WTC11 (cell line): Measurements from ENCODE around the gene ACTR3C. TPM values are rescaled to one million over a fixed set of nuclear protein-coding genes. Genes with fewer than 3 reads are reported as not detected.
A peak's percentile ranks its signal among the peaks of the same experiment; 100 is the strongest.

Experiments used
- ATAC-seq: fragments of 200-7000 bp; cut with Tn5 transposase; 2 replicates; pipeline ENCODE4 v1.10.0; 2021; ENCODE audit warnings: mild to moderate bottlenecking, moderate library complexity
- CTCF ChIA-PET: fragments of 300-600 bp; sonication (Branson Sonifier 250); formaldehyde crosslinking; loops from one replicate; lab custom pipeline; 2021; ENCODE audit warnings: antibody characterized with exemption; lab: Charles Lee
- POLR2A ChIA-PET: fragments of 350-600 bp; sonication (Branson Sonifier 250); formaldehyde crosslinking; loops from one replicate; lab custom pipeline; 2021; ENCODE audit warnings: antibody characterized with exemption; lab: Charles Lee
- DNase-seq: peaks from one replicate; pipeline ENCODE4 v3.0.0; 2021; ENCODE audit warnings: low spot score
- H3K27ac Mint-ChIP-seq: 2 replicates; pipeline ENCODE4 v1.8.0; 2021; ENCODE audit warnings: mixed read lengths
- H3K27me3 Mint-ChIP-seq: 2 replicates; pipeline ENCODE4 v1.8.0; 2021; ENCODE audit warnings: low read depth, mild to moderate bottlenecking, moderate library complexity, mixed read lengths
- H3K36me3 Mint-ChIP-seq: 2 replicates; pipeline ENCODE4 v1.8.0; 2021; ENCODE audit warnings: mixed read lengths
- H3K4me1 Mint-ChIP-seq: 2 replicates; pipeline ENCODE4 v1.8.0; 2022; ENCODE audit warnings: mixed read lengths
- H3K4me3 Mint-ChIP-seq: 2 replicates; pipeline ENCODE4 v1.8.0; 2021; ENCODE audit warnings: mild to moderate bottlenecking, moderate library complexity, mixed read lengths
- H3K9me3 Mint-ChIP-seq: 2 replicates; pipeline ENCODE4 v1.8.0; 2021; ENCODE audit warnings: mixed read lengths
- AFF4 ChIP-seq: sonication (generic); formaldehyde crosslinking; IDR thresholded peaks from 2 replicates; pipeline ENCODE4 v1.8.1; 2023; ENCODE audit warnings: mild to moderate bottlenecking, missing genetic modification reagents, borderline replicate concordance
- ATF6 ChIP-seq: sonication (generic); formaldehyde crosslinking; IDR thresholded peaks from 2 replicates; pipeline ENCODE4 v1.8.1; 2023; ENCODE audit warnings: mild to moderate bottlenecking, missing genetic modification reagents
- CBFB ChIP-seq: sonication (generic); formaldehyde crosslinking; IDR thresholded peaks from 2 replicates; pipeline ENCODE4 v1.8.1; 2022; ENCODE audit warnings: mild to moderate bottlenecking, low read depth, missing genetic modification reagents
- CREM ChIP-seq: sonication (generic); formaldehyde crosslinking; IDR thresholded peaks from 2 replicates; pipeline ENCODE4 v1.8.1; 2022; ENCODE audit warnings: mild to moderate bottlenecking, missing genetic modification reagents, moderate library complexity
- ELF4 ChIP-seq: sonication (generic); formaldehyde crosslinking; IDR thresholded peaks from 2 replicates; pipeline ENCODE4 v1.8.1; 2022; ENCODE audit warnings: low read depth, mild to moderate bottlenecking, moderate library complexity, missing genetic modification reagents
- ERG ChIP-seq: fragments of 250-450 bp; sonication (Bioruptor Pico); IDR thresholded peaks from 2 replicates; pipeline ENCODE4 v1.8.0; 2021; ENCODE audit warnings: mild to moderate bottlenecking
- ESRRA ChIP-seq: sonication (generic); formaldehyde crosslinking; IDR thresholded peaks from 2 replicates; pipeline ENCODE4 v1.8.1; 2022; ENCODE audit warnings: mild to moderate bottlenecking, missing genetic modification reagents, borderline replicate concordance
- ETV6 ChIP-seq: sonication (generic); formaldehyde crosslinking; IDR thresholded peaks from 2 replicates; pipeline ENCODE4 v1.8.1; 2022; ENCODE audit warnings: mild to moderate bottlenecking, missing genetic modification reagents
- FOXK1 ChIP-seq: sonication (generic); formaldehyde crosslinking; IDR thresholded peaks from 2 replicates; pipeline ENCODE4 v1.8.0; 2022; ENCODE audit warnings: mild to moderate bottlenecking, moderate library complexity, missing genetic modification reagents
- FOXP4 ChIP-seq: sonication (generic); formaldehyde crosslinking; IDR thresholded peaks from 2 replicates; pipeline ENCODE4 v1.8.0; 2022; ENCODE audit warnings: mild to moderate bottlenecking, missing genetic modification reagents
- HMGXB4 ChIP-seq: sonication (generic); formaldehyde crosslinking; IDR thresholded peaks from 2 replicates; pipeline ENCODE4 v1.8.1; 2023; ENCODE audit warnings: mild to moderate bottlenecking, moderate library complexity, missing genetic modification reagents
- IRF2 ChIP-seq: sonication (generic); formaldehyde crosslinking; IDR thresholded peaks from 2 replicates; pipeline ENCODE4 v1.8.0; 2022; ENCODE audit warnings: low read depth, missing genetic modification reagents, borderline replicate concordance
- MLX ChIP-seq: sonication (generic); formaldehyde crosslinking; IDR thresholded peaks from 2 replicates; pipeline ENCODE4 v1.8.1; 2023; ENCODE audit warnings: mild to moderate bottlenecking, missing genetic modification reagents, moderate library complexity
- MYBL2 ChIP-seq: sonication (generic); formaldehyde crosslinking; IDR thresholded peaks from 2 replicates; pipeline ENCODE4 v1.8.1; 2023; ENCODE audit warnings: mild to moderate bottlenecking, moderate library complexity, missing genetic modification reagents
- NFE2L1 ChIP-seq: sonication (generic); formaldehyde crosslinking; IDR thresholded peaks from 2 replicates; pipeline ENCODE4 v1.8.1; 2023; ENCODE audit warnings: missing genetic modification reagents
- NR2C2 ChIP-seq: sonication (generic); formaldehyde crosslinking; IDR thresholded peaks from 2 replicates; pipeline ENCODE4 v1.8.0; 2022; ENCODE audit warnings: mild to moderate bottlenecking, missing genetic modification reagents
- OVOL2 ChIP-seq: fragments of 250-450 bp; sonication (Bioruptor Pico); IDR thresholded peaks from 2 replicates; pipeline ENCODE4 v1.9.0; 2021; ENCODE audit warnings: mild to moderate bottlenecking, borderline replicate concordance
- PREB ChIP-seq: sonication (generic); formaldehyde crosslinking; IDR thresholded peaks from 2 replicates; pipeline ENCODE4 v1.8.1; 2022; ENCODE audit warnings: mild to moderate bottlenecking, missing genetic modification reagents, moderate library complexity, borderline replicate concordance
- PRRX2 ChIP-seq: fragments of 250-450 bp; sonication (Bioruptor Pico); IDR thresholded peaks from 2 replicates; pipeline ENCODE4 v1.8.0; 2021; ENCODE audit warnings: mild to moderate bottlenecking
- RELA ChIP-seq: sonication (generic); formaldehyde crosslinking; IDR thresholded peaks from 2 replicates; pipeline ENCODE4 v1.8.1; 2022; ENCODE audit warnings: missing genetic modification reagents, mild to moderate bottlenecking, borderline replicate concordance
- SMAD3 ChIP-seq: sonication (generic); formaldehyde crosslinking; IDR thresholded peaks from 2 replicates; pipeline ENCODE4 v1.8.0; 2022; ENCODE audit warnings: missing genetic modification reagents, mild to moderate bottlenecking, borderline replicate concordance
- SOX15 ChIP-seq: fragments of 250-450 bp; sonication (Bioruptor Pico); IDR thresholded peaks from 2 replicates; pipeline ENCODE4 v1.9.0; 2021; ENCODE audit warnings: mild to moderate bottlenecking
- ZBTB21 ChIP-seq: sonication (generic); formaldehyde crosslinking; IDR thresholded peaks from 2 replicates; pipeline ENCODE4 v1.8.1; 2023; ENCODE audit warnings: mild to moderate bottlenecking, missing genetic modification reagents, borderline replicate concordance
- ZNF396 ChIP-seq: fragments of 250-450 bp; sonication (Bioruptor Pico); IDR thresholded peaks from 2 replicates; pipeline ENCODE4 v1.8.0; 2021; ENCODE audit warnings: mild to moderate bottlenecking, moderate library complexity, borderline replicate concordance
- total RNA-seq: library from RNA; stranded (reverse); gene quantifications from 3 replicates; pipeline ENCODE4 v1.2.3, GENCODE V29; 2021

Gene ACTR3C
- total RNA-seq, 1 experiment from 2014 or later: 1.4 TPM

GRCh38 chr7:150329331-150330120, 6.2 kb upstream of the ACTR3C start (continued):
- TF ChIP-seq CBFB (no peak), RELA (CRISPR knock-in tag) (no peak), AFF4 (CRISPR knock-in tag) (no peak), MYBL2 (CRISPR knock-in tag) (0 out of 2 replicates have a peak, but pooled peaks have one; percentile 30), SOX15 (CRISPR knock-in tag) (no peak), NR2C2 (CRISPR knock-in tag) (no peak), CREM (CRISPR knock-in tag) (0 out of 2 replicates have a peak, but pooled peaks have one; percentile 17), ZNF396 (CRISPR knock-in tag) (no peak), IRF2 (no peak), SMAD3 (CRISPR knock-in tag) (0 out of 2 replicates have a peak, but pooled peaks have one; percentile 20)
- TF ChIP-seq, all 79 proteins: peak for 6

GRCh38 chr7:150327308-150327707, 4.0 kb upstream of the ACTR3C start:
- Mint-ChIP-seq H3K27me3 (peaks cover 6% of the 10 kb centered on the region), H3K27ac (no peak overlapping the region), H3K9me3 (no peaks in the 10 kb centered on the region), H3K4me1 (peaks cover 58% of the 10 kb centered on the region), H3K4me3 (no peak overlapping the region), H3K36me3 (peaks cover 35% of the 10 kb centered on the region)
- DNase-seq (no peak), ATAC-seq (no peak)
- POLR2A ChIA-PET: no interaction called here
- CTCF ChIA-PET: no interaction called here
- TF ChIP-seq SMAD3 (CRISPR knock-in tag) (no peak), OVOL2 (CRISPR knock-in tag) (no peak), PRRX2 (CRISPR knock-in tag) (no peak), ATF6 (CRISPR knock-in tag) (no peak), FOXP4 (no peak), FOXK1 (CRISPR knock-in tag) (no peak), ELF4 (CRISPR knock-in tag) (no peak), ZBTB21 (CRISPR knock-in tag) (no peak), ESRRA (no peak), ETV6 (CRISPR knock-in tag) (no peak), ERG (CRISPR knock-in tag) (no peak), HMGXB4 (CRISPR knock-in tag) (no peak), MLX (no peak), NFE2L1 (CRISPR knock-in tag) (no peak), PREB (CRISPR knock-in tag) (no peak)
